ENCODE results near the gene TRMT10A.

- no peak for TF ChIP-seq CTCF (IDR thresholded peaks at IDR 0.05)
- TF ChIP-seq EZH2phosphoT487 (IDR thresholded peaks at IDR 0.05) = no peak
Measured at GRCh38 chr4:99571883-99572282, 8.0 kb upstream of the TRMT10A start.
